Right lobe of liver (tissue), 6 donors: ENCODE data around the gene MUL1. TPM values are rescaled to one million over a fixed set of nuclear protein-coding genes. Genes with fewer than 3 reads are reported as not detected.

Source experiments
- ATAC-seq, 4 donors: fragments of 200-7000 bp; cut with Tn5 transposase; one replicate each; pipeline ENCODE4 v1.9.1; 2020; ENCODE audit warnings: mild to moderate bottlenecking in 4 of 4, moderate library complexity in 4 of 4
- DNase-seq, 3 donors: peaks; one replicate each; pipeline ENCODE4 v3.0.0-alpha.2; 2020
- H3K27ac ChIP-seq, 3 donors: fragments of 200-600 bp; one replicate each; pipeline ENCODE4 v1.8.0; 2022
- H3K27me3 ChIP-seq, 2 donors: fragments of 200-600 bp; one replicate each; pipeline ENCODE4 v1.8.0; 2022
- H3K36me3 ChIP-seq, 4 donors: fragments of 200-600 bp; sonication (generic) in 1 of 4; one replicate each; pipeline versions ENCODE4 v1.5.1 to v1.8.0; 2017 to 2022; ENCODE audit warnings: control low read depth in 1 of 4
- H3K4me1 ChIP-seq, 4 donors: fragments of 200-600 bp; sonication (generic) in 1 of 4; one replicate each; pipeline versions ENCODE4 v1.5.1 to v1.8.0; 2017 to 2022; ENCODE audit warnings: control low read depth in 1 of 4
- H3K4me3 ChIP-seq, 3 donors: fragments of 200-600 bp; one replicate each; pipeline ENCODE4 v1.8.0; 2022
- H3K9me3 ChIP-seq, 4 donors: fragments of 200-600 bp; sonication (generic) in 1 of 4; one replicate each; pipeline versions ENCODE4 v1.5.1 to v1.8.0; 2017 to 2022; ENCODE audit warnings: control low read depth in 1 of 4
- POLR2A ChIP-seq: fragments of 450-650 bp; IDR thresholded peaks from one replicate; pipeline ENCODE4 v1.6.1; 2017; ENCODE audit warnings: antibody characterized with exemption, mild to moderate bottlenecking
- WGBS: methylation state at CpG from one replicate; pipeline ENCODE4 v1.1.6; 2018; ENCODE audit warnings: low coverage, low lambda C conversion rate; ENCODE audit not compliant: insufficient coverage; ENCODE audit errors: missing lambda C conversion rate; 5-methylcytosine and 5-hydroxymethylcytosine counted together
- intact Hi-C, 2 donors: fragments of 100-400 bp; cut with DNase I; formaldehyde crosslinking; loops; one replicate each; pipeline versions ENCODE4 v1.11.2 to v1.14.1; 2022
- total RNA-seq, 6 experiments: library from RNA; depleted of rRNA in 2 of 6; stranded (reverse); fragments of >200 nt in 2 of 6; fragmentation: NEBNext Ultra II Directional in 3 of 6; extraction: Animal tissue kit (Norgen Biotek cat#: 25700) in 3 of 6; gene quantifications; one replicate each; pipeline versions ENCODE4 v1.1.0 to v1.2.4, GENCODE V29; 2016 to 2023
- TF ChIP-seq, protein P1 (sequence below), 4 donors: fragments of 200-600 bp in 3 of 4; fragments of 450-650 bp in 1 of 4; IDR thresholded peaks; one replicate each; pipeline versions ENCODE4 v1.5.1 to v1.8.0; 2016 to 2022; ENCODE audit warnings: antibody characterized with exemption in 4 of 4, mild to moderate bottlenecking in 2 of 4
- donor health status: DM: no; HTN: yes; CAD: no.
- donor health status: DM: no; HTN: no; CAD: no.
- donor health status: DM: no; HTN: no; CAD: no.
- donor health status: DM: no; HTN: yes; CAD: no.
- donor health status: DM: no; HTN: yes; CAD: no.

MUL1 gene
- total RNA-seq, 6 experiments from 2014 or later: 14.4 to 33.6 (median 16.7) TPM

DNA sequence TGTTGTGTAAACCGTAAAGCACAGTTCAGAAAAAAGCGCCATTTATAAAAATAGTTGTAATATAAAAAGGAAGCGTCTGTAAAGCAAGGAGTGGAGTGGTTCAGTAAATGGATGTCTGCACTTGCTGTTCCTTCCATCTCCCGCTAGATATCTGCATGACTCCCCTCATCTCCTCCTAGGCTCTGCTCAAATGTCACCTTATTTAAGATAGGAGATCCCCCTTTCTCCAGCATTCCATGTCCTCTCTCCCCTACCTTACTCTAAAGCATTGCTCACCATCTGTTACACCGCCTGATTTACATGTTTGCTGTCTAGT is 745 bp downstream of the MUL1 start:
- WGBS: 38% methylated on average over 5 of the region's 5 CpGs
- H3K4me1 ChIP-seq: peaks cover 0 to 17% (median 4%) of the 10 kb centered on the region in 4 donors
- H3K27me3 ChIP-seq: no peaks in the 10 kb centered on the region
- TF ChIP-seq POLR2A: no peak
- TF ChIP-seq, protein P1, sequence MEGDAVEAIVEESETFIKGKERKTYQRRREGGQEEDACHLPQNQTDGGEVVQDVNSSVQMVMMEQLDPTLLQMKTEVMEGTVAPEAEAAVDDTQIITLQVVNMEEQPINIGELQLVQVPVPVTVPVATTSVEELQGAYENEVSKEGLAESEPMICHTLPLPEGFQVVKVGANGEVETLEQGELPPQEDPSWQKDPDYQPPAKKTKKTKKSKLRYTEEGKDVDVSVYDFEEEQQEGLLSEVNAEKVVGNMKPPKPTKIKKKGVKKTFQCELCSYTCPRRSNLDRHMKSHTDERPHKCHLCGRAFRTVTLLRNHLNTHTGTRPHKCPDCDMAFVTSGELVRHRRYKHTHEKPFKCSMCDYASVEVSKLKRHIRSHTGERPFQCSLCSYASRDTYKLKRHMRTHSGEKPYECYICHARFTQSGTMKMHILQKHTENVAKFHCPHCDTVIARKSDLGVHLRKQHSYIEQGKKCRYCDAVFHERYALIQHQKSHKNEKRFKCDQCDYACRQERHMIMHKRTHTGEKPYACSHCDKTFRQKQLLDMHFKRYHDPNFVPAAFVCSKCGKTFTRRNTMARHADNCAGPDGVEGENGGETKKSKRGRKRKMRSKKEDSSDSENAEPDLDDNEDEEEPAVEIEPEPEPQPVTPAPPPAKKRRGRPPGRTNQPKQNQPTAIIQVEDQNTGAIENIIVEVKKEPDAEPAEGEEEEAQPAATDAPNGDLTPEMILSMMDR (IDR thresholded peaks at IDR 0.05): no peak
- ATAC-seq (peak in 1 of 4 donors; percentile 6), DNase-seq (no peak)
- H3K9me3 ChIP-seq: no peaks in the 10 kb centered on the region
- peak overlapping the region; percentile 96 to 99 (median 98) for H3K4me3 ChIP-seq
- intact Hi-C loops: no loop called here
- H3K36me3 ChIP-seq: peaks cover 0 to 10% (median 5%) of the 10 kb centered on the region in 4 donors
- peak overlapping the region in 2 of 3 donors; percentile 41 to 55 for H3K27ac ChIP-seq

DNA sequence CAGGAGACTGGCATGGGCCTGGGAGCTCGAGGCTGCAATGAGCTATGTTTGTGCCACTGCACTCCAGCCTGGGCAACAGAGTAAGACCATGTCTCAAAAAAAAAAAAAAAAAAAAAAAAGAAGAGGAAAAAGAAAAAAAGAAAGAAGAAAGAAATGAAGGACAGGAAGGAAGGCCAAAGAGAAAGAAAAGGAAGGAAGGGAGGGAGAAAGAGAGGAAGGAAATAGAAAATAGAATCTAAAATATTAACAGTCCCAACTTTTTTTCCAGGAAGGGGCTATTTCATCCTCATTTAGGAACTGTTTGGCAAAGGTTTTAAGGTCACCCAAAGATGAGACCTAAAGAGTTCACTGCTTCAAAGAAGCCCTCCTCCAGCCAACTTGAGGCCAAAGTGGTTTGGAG is 2.5 kb downstream of the MUL1 start:
- Histone ChIP-seq H3K4me3 (no peak overlapping the region), H3K27me3 (no peaks in the 10 kb centered on the region), H3K27ac (no peak overlapping the region), H3K9me3 (no peaks in the 10 kb centered on the region), H3K36me3 (peaks cover 0 to 27% (median 17%) of the 10 kb centered on the region in 4 donors), H3K4me1 (peaks cover 0 to 17% (median 4%) of the 10 kb centered on the region in 4 donors)
- ATAC-seq (no peak), DNase-seq (no peak)
- intact Hi-C loops: no loop called here
- 89% methylated on average over 1 of the region's 1 CpG for WGBS
- TF ChIP-seq, protein P1 (IDR thresholded peaks at IDR 0.05): no peak
- no peak for TF ChIP-seq POLR2A

DNA sequence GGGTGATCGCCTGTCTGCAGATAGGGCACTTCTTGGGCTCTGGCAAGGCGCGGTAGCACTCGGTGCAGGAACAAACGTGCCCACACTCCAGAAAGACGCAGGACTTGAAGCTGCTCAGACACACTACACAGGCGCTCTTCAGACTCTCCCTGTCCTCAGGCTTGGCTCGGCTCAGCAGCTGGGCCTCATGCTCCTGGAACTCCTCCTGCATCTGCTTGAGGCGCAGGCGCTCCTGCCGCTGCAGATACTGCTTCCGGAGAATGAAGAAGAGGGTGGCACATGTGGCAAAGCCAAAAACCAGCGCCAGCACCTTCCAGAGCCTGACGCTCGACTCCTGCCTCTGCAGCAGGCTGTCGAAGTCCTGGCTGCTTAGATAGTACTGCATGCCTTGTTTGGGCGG is 7.2 kb downstream of the MUL1 start:
- DNase-seq: no peak
- no peak for TF ChIP-seq POLR2A
- TF ChIP-seq, protein P1 (IDR thresholded peaks at IDR 0.05): no peak
- no peaks in the 10 kb centered on the region for H3K9me3 ChIP-seq
- H3K27me3 ChIP-seq: no peaks in the 10 kb centered on the region
- no CpG with 5 or more reads among the region's 17 CpGs for WGBS
- intact Hi-C loops: no loop called here
- H3K4me1 ChIP-seq: peaks cover 0 to under 1% (median 0%) of the 10 kb centered on the region in 4 donors
- ATAC-seq: no peak
- no peak overlapping the region for H3K27ac ChIP-seq
- H3K4me3 ChIP-seq: no peak overlapping the region
- H3K36me3 ChIP-seq: peaks cover 0 to 43% (median 22%) of the 10 kb centered on the region in 4 donors

DNA sequence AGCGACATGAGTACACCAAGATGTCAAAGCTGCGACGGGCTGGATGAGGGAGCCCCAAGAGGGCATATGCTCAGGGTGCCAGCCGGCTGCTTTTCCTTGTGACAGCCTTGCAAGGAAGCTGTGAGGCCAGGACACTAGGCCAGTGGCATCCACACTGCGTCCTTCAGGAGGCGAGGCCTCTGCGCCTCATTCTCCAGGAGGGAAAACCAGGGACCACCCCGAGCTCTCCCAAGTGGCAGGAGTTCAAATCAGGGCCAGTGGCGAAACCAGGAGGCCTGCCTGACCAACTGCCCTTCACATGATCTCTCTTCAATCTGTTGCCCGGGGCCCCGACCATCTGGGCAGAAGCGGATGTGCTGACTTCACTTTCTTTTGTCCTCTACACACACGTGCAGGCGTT is 8.2 kb downstream of the MUL1 start:
- H3K27me3 ChIP-seq: no peaks in the 10 kb centered on the region
- intact Hi-C loops: loop anchor here in 1 of 2 donors (10.0 kb wide), 2 partner anchors 125 to 285 kb away; no protein-coding TSS in a partner anchor
- TF ChIP-seq, protein P1 (IDR thresholded peaks at IDR 0.05): no peak
- no peak for TF ChIP-seq POLR2A
- no peak overlapping the region for H3K4me3 ChIP-seq
- peaks cover 0 to 43% (median 22%) of the 10 kb centered on the region in 4 donors for H3K36me3 ChIP-seq
- H3K27ac ChIP-seq: no peak overlapping the region
- WGBS: 74% methylated on average over 8 of the region's 14 CpGs
- no peaks in the 10 kb centered on the region for H3K9me3 ChIP-seq
- no peaks in the 10 kb centered on the region for H3K4me1 ChIP-seq
- DNase-seq (no peak), ATAC-seq (no peak)

DNA sequence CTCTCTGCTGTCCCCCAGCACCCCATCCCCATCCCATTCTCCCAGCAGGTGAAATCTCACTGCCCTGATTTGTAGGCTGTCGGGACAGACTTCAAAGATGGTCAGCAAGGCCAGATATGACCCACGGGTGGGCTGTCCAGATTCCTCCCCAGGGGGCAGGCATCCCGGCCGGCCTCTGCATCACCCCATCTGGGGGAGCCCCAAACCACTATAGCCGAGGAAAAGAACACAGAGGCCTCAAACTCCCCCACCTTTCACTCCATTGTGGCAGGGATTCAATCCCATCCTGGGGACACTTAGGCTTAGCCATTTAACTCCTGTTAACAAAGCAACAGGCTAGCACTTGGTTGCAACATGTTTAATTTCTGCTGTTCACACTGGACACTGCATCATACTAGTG is 8.8 kb downstream of the MUL1 start:
- DNase-seq (no peak), ATAC-seq (no peak)
- Histone ChIP-seq H3K4me1 (no peaks in the 10 kb centered on the region), H3K36me3 (peaks cover 0 to 43% (median 22%) of the 10 kb centered on the region in 4 donors), H3K27ac (no peak overlapping the region), H3K4me3 (no peak overlapping the region), H3K9me3 (no peaks in the 10 kb centered on the region), H3K27me3 (no peaks in the 10 kb centered on the region)
- WGBS: no CpG with 5 or more reads among the region's 5 CpGs
- TF ChIP-seq POLR2A: no peak
- TF ChIP-seq, protein P1 (IDR thresholded peaks at IDR 0.05): no peak
- intact Hi-C loops: loop anchor here in 1 of 2 donors (10.0 kb wide), 2 partner anchors 124 to 284 kb away; no protein-coding TSS in a partner anchor
